Stimulated activated CD8-positive, alpha-beta memory T cell treated with anti-CD3 and anti-CD28 coated beads, Interleukin-15, amount 100 ng/mL, for 4 hours (primary cell): Measurements from ENCODE around the gene GALNT6.
A peak's percentile ranks its signal among the peaks of the same experiment; 100 is the strongest.
"Not testable (repeated sequence)": the region's sequence is repeated elsewhere in the genome, so short reads cannot be mapped to it uniquely, and the experiment has no call there.

Experiments used
- DNase-seq, 2 donors: peaks; one replicate each; pipeline ENCODE4 v3.0.0-alpha.2; 2020; ENCODE audit warnings: low read depth in 2 of 2

The GALNT6 gene

DNA sequence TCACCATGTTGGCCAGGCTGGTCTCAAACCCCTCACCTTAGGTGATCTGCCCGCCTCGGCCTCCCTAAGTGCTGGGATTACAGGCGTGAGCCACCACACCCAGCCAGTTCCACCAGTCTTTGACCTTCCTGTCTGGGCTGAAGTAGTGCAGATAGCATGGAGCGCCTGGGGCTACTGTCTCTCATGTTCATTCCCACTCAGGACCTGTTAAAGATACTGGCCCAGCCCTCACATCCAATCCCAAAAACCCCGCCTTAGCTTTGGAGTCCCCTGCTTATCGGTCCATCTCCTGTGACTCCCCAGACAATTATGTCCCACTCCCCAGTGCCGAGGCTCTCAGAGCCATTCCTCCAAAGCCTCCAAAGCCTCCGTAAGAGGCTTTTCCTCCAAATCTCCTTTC is 32.7 kb downstream of the GALNT6 start:
- no peak for DNase-seq

DNA sequence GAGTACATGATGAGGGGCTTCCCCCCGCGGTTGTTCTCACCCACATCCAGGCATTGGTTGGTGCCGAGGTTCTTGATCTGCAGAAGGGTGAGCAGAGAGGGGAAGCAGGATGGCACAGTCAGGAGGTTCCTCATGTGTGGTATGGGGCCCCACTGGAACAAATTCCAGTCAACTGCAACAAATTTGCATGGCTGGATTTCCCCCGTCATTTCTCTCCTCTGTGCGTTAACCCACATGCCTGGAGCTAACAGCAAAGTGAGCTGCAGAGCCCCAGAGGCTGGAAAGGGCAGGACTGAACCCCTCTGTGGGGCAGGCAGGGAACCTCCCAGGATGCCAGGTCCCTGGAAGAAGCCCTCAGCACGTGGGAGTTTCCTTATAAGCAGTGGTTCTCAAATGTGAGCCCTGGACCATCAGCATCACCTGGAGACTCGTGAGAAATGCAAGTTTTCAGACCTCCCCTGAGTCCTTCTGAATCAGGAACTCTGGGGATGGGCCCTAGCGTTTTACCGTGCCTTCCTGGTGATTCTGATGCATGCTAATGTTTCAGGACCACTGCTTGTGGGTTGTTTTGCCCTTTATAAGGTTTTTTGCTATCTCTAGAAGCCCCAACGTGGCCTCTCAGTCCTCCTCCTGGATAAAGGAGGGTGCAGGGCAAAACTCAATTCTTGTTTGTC is 33.7 kb downstream of the GALNT6 start:
- no peak for DNase-seq

DNA sequence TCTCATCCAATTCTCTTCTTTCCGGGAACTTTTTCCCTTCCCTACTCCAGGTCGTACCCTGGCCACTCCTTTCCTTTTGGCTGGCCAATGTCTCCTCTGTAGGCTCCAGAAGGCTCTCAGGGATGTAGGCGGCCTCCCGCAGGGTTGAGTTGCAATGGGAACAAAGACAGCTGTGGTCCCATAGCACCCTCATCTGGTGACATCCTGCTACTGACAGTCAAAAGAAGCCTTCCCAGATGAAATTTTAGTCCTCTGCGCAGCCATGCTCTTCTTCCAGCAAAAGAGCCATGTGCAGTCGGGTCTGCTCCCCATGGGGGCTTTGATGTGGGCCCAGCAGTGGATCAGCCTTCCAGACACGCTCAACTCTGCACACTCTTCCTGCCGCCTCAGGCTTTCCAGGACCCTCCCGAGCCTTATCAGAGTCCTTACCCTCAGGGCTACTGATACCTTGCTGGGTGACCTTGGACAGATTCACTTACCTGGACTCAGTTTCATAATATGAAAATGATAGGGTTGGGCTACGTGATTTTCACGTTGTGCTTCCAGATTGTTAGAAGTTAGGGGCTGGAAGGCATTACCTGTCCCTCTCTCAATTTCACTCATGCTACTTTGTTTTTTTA is 39.2 kb downstream of the GALNT6 start:
- DNase-seq = no peak

DNA sequence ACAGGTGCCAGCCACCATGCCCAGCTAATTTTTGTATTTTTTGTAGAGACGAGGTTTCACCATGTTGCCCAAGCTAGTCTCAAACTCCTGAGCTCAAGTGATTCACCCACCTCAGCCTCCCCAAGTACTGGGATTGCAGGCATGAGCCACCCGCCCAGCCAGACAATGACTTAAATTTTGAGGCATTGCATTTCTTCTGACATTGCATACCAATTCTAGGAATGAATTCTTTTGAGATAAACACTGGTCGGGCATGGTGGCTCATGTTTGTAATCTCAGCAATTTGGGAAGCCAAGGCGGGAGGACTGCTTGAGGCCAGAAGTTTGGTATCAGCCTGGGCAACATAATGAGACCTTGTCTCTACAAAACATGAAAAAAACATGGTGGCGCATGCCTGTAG is 42.2 kb downstream of the GALNT6 start:
- no peak for DNase-seq

DNA sequence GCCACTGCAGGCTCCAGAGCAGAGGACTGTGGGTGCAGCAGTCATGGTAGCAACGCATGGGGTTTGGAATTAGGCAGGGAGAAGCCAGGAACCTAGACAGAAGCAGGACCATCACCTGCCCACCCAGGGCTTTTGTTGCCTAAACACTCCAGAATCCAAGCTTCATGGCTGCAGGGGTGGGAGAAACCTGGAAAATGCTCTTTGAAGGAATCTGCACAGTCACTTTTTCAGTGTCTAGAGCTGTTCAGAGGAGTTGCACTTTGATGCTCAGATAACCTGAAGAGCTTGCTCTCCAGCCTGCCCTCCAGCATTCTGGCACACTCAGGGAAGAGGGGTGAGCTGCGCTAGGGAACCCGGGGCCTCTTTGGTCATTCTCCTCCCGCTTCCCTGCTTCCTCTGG is 43.1 kb downstream of the GALNT6 start:
- no peak for DNase-seq

DNA sequence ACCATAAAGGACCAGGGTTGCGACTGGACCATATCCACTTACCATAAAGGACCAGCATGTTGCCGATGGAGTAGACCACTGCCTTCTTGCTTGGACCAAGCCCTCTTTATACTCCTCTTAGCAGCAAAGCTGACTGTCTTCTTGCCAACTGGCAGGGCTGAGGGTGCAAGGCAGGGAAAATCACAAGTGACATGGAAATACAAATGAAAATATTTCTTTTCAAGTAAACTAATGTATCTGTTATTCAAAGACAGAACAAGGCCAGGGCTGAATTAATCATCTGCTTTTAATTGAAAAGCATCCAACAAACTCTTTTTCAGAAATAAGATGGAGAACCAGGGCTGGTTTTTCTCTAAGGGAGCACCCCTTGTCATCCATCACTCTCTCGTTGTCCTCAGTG is 44.6 kb downstream of the GALNT6 start, which contains the start of gene CELA1:
Gene CELA1 (minus strand): TSS at position 99 of the 400 bp plus-strand sequence. CDS start 41 bp downstream, at position 58.
- no peak for DNase-seq

DNA sequence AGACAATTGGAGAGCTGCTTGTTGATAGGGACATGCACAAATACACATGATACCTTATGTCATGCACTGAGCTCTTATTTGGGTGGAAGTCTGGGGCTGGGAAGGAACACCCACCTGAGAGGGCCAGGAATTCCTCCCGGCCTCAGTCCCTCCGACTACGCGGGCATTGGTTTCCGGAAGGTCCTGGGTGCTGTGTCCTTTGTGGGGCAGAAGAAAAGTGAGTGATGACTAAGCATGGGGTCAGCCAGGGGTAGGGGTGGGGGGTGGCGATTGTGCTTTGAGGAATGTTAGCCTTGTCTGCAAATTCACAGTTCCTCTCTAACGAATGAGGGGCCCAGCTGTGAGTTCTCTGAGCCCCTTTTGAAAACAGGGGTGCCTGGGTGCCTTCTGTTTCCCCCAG is 45.5 kb downstream of the GALNT6 start:
- DNase-seq = no peak

DNA sequence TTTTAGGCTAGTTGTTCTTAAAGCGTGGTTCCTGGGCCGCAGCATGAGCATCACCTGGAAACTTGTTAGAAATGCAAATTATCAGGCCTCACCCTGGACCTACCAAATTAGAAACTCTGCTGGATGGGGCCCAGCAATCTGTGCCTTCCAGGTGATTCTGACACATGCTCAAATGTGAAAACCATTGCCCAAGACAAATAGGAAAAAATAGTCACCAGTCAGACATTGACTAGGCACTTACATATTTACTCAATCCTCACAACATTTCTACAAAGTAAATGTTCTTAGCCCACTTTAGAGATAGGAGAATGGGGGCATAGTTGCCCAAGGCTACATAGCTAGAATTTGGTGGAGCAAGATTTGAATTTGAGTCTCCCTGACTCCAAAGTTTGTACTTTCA is 48.0 kb downstream of the GALNT6 start:
- no peak for DNase-seq

DNA sequence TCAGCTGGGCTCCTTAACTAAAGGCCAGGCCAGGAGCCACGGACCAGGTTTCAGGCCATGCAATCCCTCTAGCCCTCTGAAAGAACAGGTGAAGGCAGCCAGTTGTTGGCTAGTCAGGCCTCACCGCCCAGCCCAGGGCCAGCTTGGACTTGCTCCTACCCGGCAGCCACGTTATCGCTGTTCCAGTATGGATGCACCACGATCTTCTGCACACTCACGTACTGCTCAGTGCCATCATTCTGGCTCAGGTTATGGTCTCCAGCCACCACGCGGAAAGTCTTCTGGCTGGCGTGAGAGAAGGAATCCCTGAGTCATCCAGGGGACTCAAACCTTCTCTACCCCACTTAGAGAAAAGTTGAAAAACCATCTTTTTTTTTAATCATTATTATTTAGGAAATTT is 48.8 kb downstream of the GALNT6 start:
- no peak for DNase-seq

DNA sequence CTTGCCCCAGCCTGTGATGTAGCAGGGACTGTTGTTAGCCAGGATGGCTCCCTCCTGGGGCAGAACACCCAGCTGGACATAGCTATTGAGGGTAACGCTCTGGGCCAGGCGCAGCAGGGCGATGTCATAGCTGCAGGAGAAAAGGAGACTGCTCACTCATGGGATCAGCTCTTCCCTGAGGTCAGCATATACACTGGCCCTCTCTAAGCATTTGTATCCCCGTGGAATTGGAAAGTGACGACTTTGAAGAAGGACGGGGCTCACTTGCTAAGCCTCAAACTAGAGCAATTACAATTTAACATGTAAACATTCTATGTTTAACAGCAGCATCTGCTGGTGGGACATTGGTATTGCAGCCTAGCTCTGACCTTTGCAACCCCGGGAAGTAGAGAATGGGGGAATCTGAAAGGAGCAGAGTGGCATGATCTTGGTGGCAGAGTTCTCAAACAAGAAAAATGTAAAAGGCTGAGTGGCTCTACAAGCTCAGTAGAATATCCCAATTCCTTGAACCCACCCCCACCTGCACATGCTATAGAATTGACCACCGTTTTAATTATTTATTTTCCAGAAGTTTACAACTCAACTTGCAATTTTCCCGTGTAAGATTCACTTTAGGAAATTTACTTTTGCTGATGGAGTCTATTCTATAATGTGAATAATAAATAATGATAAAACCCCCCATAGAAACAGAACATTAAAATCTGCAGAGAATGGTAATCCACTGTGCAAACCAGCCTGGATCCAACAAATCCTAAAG is 49.8 kb downstream of the GALNT6 start:
- peak; percentile 23 to 44 for DNase-seq

DNA sequence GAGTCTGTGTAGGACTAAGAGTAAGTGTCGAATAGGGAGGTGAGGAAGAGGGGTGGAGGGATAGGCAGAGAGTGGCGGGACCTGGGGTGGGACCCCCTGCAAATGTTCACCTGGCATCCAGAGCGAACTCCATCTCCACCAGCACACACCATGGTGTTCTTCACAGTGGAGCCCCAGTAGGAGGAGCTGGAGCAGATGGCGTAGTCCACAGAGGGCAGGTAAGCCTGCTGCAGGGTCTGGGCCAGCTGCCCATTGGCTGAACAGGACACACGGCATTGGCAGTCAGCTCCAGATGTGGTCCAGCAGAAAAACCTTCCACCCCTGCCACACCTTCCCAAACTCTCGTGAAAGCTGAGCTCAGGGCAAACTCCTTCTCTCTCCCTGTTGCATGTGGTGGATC is 51.5 kb downstream of the GALNT6 start:
- DNase-seq = no peak

DNA sequence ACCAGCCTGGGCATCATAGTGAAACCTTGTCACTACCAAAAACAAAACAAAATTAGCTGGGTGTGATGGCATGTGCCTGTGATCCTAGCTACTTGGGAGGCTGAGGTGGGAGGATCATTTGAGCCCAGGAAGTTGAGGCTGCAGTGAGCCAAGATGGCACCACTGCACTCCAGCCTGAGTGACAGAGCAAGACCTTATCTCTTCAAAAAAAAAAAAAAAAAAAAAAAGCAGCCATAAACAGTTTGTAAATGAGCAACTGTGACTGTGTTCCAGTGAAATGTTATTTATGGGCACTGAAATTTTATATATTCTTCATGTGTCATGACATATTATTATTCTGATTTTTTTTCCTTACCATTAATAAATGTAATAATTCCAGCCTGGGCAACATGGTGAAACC is 53.9 kb downstream of the GALNT6 start:
- not testable (repeated sequence) for DNase-seq

DNA sequence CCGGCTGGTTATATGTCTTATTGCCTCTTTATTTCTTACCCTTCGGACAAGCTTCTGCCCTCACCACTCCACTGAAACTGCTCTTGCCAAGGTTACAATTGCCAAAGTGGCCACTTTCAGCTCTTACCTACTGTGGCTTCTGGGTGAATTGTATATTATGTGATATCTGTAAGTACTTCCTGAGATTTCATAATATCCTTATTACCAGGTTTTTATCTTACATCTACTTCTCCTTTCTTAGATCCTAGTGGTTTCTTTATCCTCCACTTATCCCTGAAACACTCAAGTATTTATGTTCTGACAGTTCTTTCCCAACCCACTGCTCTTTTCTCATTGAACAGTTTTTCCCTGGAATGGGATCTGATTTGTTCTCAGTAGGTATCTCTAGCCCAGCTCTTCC is 55.3 kb downstream of the GALNT6 start:
- DNase-seq = no peak

DNA sequence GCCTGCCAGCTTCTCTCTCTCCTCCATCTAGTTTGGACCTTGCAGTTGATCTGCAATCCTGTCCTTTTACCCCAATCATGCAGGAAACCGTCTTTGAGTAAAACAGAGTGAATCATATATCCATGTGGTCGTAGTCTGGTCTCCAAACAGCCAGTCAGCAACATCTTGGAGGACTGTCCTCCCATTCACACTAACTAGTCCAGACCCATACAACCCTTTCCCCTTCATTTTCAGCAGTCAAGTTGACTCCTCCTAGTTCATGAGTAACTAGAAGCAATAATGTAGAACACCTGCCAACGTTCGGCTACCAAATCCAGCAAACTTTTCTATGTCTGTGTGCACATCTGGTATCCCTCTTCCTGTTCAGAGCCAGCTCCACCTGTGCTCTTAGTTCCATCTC is 56.4 kb downstream of the GALNT6 start:
- no peak for DNase-seq

DNA sequence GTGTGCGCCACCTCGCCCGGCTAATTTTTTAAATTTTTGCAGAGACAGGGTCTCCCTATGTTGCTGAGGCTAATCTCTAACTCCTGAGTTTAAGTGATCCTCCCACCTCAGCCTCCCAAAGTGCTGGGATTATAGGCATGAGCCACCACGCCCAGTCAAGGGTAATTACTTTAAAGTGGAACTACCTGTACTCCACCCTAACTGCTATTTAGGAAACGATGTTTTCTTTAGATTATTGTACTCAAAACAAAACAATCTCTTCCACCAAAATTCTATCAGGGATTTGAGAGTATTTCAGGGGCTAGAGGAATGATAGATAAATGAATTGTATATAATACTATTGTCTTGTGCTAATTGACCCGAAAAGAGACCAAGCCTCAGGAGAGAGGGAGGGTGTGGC is 57.7 kb downstream of the GALNT6 start:
- DNase-seq = no peak

DNA sequence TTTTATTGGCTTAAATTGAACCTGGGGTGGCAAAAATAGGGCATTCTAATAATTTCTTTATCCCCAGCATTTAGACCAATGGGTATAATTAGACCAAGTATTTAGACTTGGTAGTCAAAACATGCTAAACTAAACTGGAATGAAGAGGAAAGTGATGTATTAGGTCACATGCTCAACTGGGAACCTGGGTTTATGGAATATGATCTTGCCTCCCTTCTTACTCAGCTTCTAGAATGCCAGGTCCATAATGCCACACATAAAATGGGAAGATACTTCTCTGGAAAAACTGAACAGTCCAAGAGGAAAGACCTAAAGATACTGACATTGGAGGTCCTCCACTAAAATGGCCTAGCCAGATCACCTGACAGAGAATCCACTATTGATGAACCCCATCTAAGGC is 61.0 kb downstream of the GALNT6 start:
- no peak for DNase-seq

DNA sequence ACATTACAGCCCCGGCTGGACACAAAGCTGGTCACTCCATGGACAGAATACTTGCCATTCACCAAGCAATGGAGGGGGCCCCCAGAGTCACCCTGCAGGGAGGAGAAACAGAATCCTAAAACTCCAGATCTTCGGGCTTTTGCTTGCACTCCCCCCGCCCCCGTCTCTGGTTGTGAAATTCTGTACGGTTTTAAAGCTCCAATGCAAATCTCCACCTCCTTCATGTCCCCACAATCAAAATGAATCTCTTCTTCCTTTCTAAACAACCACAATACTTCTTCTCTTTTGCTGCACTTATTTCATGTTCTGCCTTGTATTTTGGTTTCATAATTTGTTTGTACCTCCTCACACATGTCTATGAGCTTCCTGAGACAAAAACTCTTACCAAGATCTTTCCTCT is 61.5 kb downstream of the GALNT6 start:
- no peak for DNase-seq

DNA sequence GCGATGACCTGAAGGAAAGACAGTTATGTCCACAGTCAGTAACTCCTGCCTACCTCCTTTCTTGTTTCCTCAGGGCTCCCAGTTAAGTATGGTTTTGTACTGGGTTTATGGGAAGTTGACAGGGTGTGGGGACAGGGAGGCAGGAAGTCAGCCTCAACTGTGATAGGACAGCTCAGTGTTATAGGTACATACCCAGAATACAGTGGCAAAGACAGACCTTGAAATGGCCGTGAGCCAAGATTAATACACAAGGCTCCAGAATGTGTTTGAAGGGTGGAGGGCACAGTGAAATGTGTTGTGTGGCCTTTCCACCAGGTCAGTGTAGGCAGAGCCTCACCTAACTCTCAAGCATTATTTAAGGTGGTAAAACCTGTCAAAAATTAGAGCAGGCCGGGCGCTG is 62.6 kb downstream of the GALNT6 start:
- DNase-seq = no peak

DNA sequence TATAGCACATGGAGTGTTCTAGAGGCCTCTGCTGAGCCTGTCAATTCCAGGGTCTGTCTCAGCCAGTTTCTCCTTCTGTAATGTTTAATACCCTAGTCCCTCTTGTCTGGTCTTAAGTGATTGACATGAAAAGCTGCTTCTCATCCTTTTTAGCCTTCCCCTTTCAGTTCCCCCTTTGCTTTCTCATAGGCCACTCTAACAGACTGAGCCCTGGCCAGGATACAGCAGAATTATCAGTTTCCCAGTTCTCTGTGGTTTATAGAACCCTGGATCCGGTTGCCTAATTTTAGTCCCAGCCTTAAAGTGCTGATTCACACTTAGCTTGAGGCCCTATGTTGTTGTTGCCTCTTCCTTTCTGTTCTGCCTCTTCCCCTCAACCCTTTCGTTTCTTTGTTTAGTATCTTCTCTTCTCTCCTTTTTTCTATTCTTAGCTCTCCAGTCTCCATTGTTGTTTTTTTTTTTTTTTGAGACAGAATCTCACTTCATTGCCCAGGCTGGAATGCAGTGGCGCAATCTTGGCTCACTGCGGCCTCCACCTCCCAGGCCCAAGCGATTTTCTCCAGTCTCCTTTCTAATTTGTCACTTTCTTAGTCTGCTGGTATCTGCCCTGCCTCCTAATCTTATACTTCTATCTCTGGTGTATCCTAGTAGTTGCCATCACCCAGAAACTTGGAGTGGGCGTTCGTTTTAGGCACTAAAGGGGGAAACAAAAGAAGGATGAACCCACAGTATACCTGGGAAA is 64.3 kb downstream of the GALNT6 start:
- no peak for DNase-seq

DNA sequence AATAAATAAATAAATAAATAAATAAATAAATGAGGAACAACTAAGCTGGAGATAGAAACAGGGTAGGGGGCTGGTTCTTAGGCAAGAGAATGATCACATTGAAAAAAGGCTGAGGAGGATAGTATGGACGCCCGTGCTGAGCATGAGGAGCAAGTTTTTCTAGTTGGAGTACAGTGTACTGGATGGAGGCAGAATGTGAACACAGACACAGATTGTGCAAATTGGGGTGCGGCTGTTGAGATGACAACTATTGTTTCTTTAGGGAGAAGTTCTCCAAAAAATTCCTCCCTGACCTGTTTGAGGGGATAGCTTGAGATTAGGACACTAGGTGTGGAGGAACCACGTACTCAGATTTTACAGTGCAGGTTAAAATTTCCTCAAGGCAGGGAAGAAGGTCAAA is 66.3 kb downstream of the GALNT6 start:
- DNase-seq = no peak

DNA sequence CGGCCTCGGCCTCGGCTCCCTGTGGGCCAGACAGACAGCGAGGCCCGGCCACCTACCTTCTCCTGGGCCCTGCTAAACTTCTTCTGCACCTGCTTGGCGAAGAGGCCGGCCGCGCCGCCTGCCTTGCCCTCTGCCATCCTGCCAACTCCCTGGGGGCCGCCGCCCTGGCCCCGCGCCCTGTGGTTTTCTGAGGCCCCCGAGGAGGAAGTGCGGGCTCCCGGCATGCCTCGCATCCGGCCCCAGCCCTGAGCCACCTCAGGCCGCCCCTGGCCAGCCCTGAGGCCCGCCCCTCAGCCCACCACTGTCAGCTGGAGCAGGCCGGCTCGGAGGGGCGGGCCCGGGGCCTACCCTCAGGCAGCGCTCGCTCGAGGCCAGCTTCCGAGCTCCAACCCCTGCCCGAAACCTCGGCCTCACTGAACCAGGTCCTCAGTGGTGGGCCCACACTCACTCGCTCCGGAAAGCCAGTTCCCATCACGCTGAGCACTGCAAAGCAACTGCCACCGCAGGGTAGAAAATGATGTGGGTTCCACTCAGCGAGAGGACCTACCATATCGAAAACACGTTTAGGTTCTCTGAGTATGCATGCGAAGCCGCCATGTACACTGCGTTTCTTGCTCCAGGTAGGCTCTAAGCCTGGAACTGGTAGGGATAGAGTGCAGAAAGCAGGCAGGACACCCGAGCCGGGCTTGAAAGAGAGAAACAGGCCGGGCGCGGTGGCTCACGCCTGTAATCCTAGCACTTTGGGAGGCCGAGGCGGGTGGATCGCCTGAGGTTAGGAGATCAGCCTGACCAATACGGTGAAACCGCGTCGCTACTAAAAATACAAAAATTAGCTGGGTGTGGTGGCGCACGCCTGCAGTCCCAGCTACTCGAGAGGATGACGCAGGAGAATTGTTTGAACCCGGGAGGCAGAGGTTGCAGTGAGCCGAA is 67.0 kb downstream of the GALNT6 start, which contains the start of gene BIN2:
Gene BIN2 (minus strand): TSS at position 209 of the 930 bp plus-strand sequence. CDS start 72 bp downstream, at position 137.
- DNase-seq = peak; percentile 42 to 51
